ENCODE results near the gene POLG2.

- TF ChIP-seq CTCF (IDR thresholded peaks at IDR 0.05): no peak
- no peak for TF ChIP-seq ZFX (IDR thresholded peaks at IDR 0.05; ENCODE audit: borderline replicate concordance)
These were observed 48.0 kb downstream of the POLG2 start, which contains the start of gene MILR1 for GRCh38 chr17:64448665-64449512.
